Hepatocyte (in vitro differentiated cells): Measurements from ENCODE around the gene LDLRAD4.

ENCODE experiments used
- EZH2 ChIP-seq: fragments of 200-600 bp; sonication (generic); IDR thresholded peaks from 2 replicates; pipeline ENCODE4 v1.6.1; 2016; ENCODE audit warnings: antibody characterized with exemption, mild to moderate bottlenecking, borderline replicate concordance
- EZH2phosphoT487 ChIP-seq: fragments of 200-600 bp; sonication (generic); IDR thresholded peaks from one replicate; pipeline ENCODE4 v1.6.1; 2018; ENCODE audit warnings: antibody characterized with exemption, mild to moderate bottlenecking, low read depth, moderate library complexity; ENCODE audit not compliant: unreplicated experiment, severe bottlenecking
- TF ChIP-seq, protein P1 (sequence below): fragments of 200-600 bp; sonication (generic); IDR thresholded peaks from 2 replicates; pipeline ENCODE4 v1.5.1; 2016; ENCODE audit warnings: antibody characterized with exemption, mild to moderate bottlenecking; ENCODE audit not compliant: poor library complexity

DNA sequence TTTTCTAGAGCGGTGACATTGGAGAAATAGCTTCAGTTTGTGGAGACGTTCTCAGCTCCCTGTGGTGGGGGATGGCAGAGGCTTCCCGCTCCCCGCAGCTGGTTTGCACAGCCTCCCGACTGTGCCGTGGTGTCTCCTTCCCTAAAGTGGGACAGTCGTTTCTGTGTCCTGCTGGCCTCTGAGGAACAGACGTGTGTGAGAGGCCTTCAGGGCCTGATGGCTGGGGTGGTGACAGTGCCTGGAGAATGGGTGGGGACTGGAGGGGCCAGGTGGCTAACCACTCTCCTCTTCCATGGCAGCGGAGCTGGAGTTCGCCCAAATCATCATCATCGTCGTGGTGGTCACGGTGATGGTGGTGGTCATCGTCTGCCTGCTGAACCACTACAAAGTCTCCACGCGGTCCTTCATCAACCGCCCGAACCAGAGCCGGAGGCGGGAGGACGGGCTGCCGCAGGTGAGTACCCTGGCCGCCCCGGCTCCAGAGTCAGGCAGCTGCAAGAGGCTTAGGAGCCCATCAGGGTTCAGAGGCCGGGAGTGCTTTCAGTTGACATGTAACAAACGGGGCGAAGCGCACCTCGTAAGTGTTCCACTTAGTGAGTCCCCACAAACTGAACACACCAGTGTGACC is 402.4 kb downstream of the LDLRAD4 start:
- TF ChIP-seq, protein P1, sequence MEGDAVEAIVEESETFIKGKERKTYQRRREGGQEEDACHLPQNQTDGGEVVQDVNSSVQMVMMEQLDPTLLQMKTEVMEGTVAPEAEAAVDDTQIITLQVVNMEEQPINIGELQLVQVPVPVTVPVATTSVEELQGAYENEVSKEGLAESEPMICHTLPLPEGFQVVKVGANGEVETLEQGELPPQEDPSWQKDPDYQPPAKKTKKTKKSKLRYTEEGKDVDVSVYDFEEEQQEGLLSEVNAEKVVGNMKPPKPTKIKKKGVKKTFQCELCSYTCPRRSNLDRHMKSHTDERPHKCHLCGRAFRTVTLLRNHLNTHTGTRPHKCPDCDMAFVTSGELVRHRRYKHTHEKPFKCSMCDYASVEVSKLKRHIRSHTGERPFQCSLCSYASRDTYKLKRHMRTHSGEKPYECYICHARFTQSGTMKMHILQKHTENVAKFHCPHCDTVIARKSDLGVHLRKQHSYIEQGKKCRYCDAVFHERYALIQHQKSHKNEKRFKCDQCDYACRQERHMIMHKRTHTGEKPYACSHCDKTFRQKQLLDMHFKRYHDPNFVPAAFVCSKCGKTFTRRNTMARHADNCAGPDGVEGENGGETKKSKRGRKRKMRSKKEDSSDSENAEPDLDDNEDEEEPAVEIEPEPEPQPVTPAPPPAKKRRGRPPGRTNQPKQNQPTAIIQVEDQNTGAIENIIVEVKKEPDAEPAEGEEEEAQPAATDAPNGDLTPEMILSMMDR = no peak
- TF ChIP-seq EZH2phosphoT487 (no peak), EZH2 (no peak)
